Measurements from ENCODE around the gene OR6X1.
"Not testable (repeated sequence)": the region's sequence is repeated elsewhere in the genome, so short reads cannot be mapped to it uniquely, and the experiment has no call there.

Gene OR6X1

DNA sequence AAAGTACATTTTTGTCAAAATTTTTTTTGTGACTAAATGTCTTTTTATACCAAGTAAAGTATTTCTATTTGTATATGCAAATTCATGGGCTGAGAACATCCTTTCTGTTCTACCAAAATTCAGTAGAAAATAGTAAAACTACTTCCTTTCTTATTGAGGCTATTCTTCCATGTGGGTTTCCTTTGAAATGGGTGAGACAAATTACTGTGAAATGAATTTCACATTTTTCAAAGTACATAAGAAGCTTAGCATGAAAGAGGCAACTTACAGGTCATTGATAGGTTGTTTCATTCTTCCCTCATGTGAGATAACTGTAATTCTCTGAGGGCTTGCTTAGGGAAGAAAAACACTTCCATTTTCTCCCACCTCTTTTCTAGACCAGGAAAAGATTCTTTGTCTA lies 1.0 kb upstream of the OR6X1 start:
- no peak for DNase-seq (ENCODE audit: low read depth in 4 of 4, low spot score in 1 of 4)

DNA sequence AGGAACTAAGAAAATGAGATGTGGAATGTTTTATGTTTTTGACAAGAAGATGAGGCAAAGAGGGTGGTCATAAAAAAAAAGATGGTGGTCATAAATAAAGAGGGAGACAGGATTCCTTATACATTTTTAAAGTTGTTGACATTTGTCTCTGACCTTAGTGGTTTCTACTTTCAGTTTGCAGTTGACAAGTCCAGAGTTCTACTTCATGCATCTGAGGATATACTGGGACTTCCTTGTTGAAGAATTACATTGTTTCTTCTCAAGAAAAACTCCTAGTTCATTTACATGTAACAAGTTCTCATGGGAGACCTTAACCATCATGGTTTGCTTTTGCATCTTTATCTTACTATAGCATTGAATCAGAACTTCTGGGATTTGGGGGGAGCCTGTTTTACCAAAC lies 1.2 kb downstream of the OR6X1 start:
- no peak for DNase-seq (ENCODE audit: low read depth in 4 of 4, low spot score in 1 of 4)

DNA sequence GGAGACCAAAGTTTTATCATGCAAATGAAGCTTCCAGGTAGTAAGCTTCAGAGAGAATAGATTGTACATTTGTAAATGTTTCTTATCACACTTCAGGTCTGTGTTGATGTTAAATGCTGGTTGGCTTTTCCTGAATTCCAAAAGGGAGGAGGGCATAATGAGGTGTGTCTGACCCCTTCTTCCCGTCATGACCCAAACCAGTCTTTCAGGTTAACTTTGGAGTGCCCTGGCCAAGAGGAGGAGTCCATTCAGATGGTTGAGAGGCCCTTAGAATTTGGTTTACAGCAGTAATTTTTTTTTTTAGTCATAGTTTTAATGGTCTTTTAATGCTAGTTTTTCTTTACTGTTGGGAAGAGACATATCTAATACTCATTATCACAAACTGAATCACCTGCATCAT lies 2.5 kb downstream of the OR6X1 start:
- DNase-seq (ENCODE audit: low read depth in 4 of 4, low spot score in 1 of 4) = no peak

DNA sequence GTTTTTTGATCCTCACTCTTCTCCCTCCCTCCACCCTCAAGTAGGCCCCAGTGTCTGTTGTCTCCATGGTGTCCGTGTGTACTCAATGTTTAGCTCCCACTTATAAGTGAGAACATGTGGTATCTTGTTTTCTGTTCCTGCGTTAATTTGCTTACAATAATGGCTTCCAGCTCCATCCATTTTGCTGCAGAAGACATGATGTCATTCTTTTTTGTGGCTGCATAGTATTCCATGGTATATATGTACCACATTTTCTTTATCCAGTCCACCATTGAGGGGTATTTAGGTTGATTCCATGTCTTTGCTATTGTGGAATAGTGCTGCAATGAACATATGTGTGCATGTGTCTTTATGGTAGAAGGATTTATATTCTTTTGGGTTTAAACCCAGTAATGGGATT lies 6.0 kb downstream of the OR6X1 start:
- DNase-seq (ENCODE audit: low read depth in 4 of 4, low spot score in 1 of 4) = not testable (repeated sequence)

DNA sequence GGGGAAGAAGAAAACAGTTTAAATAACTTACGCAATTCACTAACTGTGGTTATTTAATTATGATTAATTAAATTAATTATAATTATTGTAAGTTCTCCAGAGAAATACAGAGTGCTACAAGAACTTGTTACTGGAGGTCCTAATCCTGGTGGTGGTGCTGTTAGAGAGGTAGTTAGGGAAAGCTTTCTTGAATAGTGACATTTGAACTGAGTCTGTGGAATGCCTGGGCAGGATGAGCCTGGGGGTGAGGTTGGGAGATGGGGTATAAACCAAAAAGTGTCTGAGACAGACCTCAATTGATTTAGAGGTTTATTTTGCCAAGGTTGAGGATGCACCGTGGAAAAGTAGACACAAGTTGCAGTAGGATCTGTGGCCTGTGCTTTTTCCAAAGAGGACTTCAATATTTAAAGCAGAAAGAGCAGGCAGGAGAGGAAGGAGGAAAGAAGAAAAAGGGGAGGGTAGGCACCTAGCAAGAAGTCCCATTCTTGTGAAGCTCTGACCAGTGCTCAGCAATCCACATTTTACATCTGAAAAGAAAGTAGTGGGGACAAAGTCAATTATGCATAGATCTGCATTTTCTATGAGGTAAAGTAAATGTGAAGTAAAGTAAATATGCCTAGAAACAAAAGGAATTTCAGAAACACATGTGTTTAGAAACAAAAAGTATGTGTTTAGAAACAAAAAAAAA lies 8.4 kb downstream of the OR6X1 start:
- DNase-seq (ENCODE audit: low read depth in 4 of 4, low spot score in 1 of 4) = no peak

DNA sequence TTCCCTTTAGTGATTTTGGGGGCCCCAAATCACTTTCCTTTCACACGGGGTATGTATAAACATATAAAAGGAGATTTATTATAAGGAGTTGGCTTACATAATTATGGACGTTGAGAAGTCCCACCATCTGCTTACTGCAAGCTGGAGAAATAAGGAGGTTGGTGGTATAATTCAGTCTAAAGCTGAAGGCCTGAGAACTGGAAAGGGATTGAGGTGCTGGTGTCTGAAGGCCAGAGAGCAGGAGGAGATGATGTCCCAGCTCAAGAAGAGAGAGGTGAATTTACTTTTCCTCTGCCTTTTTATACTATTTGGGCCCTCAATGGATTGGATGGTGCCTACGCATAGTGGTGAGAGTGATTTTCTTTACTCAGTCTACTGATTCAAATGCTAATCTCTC lies 11.6 kb downstream of the OR6X1 start:
- no peak for DNase-seq (ENCODE audit: low read depth in 4 of 4, low spot score in 1 of 4)

DNA sequence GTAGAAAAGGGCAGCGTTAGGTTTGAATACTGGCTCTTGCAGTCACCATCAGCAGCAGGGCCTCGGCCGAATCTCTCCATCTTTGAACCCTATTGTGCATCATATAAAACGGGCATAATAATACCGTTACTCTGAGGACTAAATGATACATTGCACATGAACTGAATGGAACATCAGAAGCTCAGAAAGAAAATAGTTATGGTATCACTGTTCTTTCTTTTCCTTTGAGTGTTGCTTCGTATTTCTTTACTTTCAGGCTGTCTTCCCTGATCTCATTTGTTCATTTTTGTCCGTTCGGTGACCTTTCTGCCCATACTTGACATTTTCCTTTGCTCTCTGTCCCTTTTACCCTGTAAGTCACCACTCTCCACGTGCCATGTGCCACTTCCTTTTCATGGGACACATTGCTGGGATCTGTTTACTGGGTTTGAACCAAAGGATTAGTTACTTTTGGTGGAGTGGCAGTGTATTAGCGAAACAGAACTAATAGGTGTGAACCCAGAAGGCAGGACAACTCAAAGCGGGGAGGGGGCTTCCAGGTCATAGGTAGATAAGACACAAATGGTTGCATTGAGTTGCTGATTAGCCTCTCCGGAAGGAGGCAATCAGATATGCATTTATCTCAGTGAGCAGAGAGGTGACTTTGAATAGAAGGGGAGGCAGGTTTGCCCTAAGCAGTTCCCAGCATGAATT lies 12.1 kb downstream of the OR6X1 start:
- DNase-seq (ENCODE audit: low read depth in 4 of 4, low spot score in 1 of 4) = no peak

DNA sequence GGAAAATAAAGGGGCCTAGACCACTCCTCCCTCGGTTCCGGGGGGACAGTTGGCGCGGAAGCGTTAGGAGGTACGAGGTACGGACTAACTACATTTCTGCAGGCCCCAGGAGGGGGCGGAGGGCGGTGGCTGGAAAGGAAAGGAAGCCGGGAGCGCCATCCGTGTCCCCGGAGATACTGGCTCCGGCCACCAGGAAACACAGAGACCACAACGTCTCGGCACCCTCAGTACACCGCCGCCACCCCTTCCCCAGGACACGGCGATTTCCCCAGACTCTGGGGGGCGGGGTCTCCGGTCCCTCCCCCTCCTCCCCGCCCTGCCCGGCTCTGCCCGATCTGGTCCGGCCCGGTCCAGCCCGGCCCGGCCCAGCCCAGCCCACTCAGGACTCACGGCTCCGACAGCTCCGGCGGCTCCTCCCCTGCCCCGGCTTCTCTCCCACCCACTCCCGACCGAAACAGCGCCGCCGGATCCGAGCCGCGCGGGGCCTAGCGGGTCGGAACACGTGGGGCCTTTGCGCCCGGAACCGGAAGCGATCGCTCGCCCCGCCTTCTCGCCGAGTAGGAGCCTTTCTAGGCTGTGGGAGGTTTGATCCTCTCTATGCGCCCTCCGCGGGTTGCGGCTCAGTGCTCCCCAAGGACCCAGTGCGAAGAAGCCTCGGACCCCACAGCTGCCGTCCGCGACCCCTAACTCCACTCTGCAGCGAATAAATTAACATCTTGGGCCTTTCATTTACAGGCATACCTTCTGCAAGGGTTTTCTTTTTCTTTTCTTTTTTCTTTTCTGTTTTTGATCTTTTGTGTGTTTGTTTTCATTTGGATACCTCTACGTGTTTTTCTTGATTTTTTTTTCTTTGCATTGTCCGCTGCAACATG lies 12.9 kb downstream of the OR6X1 start, which contains the start of gene ZNF202:
Gene ZNF202, minus strand, starts transcription at position 502 of the 872 bp plus-strand sequence. CDS start 10,772 bp downstream, outside the sequence.
- DNase-seq (ENCODE audit: low read depth in 4 of 4, low spot score in 1 of 4) = peak; percentile 77 to 88 (median 84)

DNA sequence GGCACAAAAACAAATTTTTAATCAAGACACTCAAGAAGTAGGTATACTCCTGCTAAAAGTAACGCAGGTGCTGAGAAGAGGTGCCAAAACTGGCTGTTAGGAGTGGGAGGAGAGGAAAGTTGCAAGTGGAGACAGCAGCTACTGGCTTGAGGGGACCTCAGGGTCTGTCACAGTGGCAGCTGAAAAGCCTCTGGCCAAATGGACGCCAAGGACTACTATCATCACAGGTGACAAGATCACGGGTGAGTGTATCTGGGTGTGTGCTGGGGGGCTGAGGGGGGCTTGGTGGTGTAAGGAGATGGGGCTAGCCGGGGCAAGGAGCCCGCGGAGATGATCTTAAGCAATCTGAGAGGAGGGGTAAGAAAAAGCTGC lies 13.5 kb downstream of the OR6X1 start:
- no peak for DNase-seq (ENCODE audit: low read depth in 4 of 4, low spot score in 1 of 4)

DNA sequence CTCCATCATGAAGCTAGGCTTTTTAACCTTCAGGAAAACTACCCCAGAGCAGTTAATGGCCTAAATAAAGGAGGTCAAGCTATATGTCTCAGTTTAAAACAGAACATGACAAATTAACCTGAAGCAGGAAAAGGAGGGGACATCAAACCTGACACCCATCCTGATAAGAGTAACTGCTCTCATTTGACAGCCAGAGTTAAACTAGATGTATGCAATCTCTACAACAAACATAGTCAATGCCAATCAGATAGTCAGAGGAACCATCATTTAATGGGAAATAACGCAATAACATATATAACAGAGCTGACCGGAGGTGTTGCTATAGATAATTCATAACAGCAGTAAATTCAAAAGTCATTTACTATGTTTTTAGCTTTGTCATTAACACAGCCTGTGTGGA lies 15.9 kb downstream of the OR6X1 start:
- no peak for DNase-seq (ENCODE audit: low read depth in 4 of 4, low spot score in 1 of 4)

DNA sequence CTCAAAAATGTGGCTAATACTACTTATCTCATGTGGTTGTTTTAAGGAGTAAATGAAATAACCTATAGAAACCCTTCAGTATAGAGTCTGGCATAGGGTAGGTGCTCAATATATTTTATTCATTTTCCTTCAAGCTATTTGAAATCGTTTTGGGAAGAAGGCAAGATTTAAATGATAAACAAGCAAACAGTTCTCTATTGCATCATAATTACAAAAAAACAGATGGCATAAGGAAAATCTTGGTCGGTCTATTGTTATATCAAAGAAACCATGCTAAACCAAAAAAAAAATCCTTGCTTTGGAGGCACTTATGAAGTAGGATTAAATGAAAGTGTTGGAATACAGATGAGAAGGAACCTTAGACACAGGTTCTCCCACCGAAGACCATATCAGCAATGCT lies 17.5 kb downstream of the OR6X1 start:
- DNase-seq (ENCODE audit: low read depth in 4 of 4, low spot score in 1 of 4) = no peak

DNA sequence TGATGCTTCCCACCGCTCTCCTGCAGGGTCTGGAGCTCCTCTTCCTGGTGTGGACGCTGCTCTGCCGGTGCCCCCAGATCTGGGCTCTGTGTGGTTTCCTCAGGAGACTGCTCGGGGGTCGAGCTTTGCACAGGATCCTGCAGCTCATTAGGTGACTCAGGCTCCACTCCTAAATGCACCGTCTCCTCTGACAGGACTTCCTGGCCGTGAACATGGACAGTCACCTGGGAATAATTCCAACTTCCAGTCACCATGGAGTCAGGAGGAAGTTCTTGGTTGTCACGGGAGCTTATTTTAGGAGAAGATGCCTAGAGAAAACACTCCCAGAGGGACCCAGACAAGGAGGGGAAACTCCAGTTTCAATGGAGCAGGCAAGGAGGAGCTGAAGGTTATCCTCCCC lies 24.7 kb downstream of the OR6X1 start:
- DNase-seq (ENCODE audit: low read depth in 4 of 4, low spot score in 1 of 4) = no peak

DNA sequence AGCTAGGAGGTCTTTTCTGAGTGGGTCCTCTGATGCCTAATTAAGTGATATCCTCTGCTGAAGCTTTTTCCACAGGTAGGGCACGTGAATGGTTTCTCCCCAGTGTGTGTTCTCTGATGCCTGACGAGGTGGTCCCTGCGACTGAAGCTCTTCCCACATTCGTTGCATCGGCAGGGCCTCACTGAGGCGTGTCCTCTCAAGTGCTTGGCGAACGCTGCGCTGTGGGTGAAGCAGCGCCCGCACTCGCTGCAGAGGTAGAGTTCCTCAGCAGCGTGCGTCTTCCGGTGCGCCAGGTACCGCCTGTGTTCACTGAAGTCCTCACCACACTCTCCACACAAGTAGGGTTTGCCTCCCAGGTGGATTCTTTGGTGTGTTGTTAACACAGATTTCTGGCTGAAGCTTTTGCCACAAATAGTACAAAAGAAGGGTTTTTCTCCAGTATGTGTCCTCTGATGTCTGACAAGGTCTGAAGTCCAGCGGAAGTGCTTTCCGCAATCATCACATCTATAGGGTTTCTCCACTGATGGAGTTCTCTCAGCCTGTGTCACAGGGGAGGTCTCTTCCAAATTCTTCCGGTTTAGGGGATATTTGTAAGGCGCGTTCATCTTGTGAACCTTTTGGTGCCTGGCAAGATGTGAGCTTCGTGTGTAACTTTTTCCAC lies 28.2 kb downstream of the OR6X1 start:
- no peak for DNase-seq (ENCODE audit: low read depth in 4 of 4, low spot score in 1 of 4)

DNA sequence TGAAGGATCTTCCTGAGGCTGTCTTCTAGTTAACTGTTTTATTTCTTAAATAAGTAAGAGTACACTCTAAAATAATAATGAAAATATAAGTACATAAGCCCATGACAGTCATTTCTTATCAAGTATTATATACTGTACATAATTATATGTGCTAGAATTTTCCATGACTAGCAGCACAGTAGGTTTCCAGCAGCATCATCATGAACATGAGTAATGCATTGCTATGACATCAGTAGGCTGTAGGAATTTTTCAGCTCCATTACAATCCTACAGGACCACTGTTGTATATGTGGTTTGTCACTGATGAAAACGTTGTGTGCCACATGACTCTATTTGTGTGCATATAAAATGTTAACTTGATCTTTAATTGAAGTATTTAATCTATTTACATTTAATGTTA lies 34.9 kb downstream of the OR6X1 start:
- DNase-seq (ENCODE audit: low read depth in 4 of 4, low spot score in 1 of 4) = no peak

DNA sequence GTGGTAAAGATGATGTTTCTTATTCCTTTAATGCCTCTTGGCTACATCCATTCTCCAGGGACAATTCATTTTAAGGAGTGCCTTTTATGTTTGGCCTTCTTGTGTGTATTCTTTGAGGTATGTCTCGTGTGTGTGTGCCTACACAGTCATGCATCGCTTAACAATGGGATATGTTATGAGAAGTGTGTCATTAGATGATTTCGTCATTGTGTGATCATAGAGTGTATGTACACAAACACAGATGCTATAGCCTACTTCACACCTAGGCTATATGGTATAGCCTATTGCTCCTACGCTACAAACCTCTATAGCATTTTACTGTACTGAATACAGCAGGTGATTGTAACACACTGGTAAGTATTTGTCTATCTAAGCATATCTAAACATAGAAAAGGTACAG lies 35.8 kb downstream of the OR6X1 start:
- DNase-seq (ENCODE audit: low read depth in 4 of 4, low spot score in 1 of 4) = no peak

DNA sequence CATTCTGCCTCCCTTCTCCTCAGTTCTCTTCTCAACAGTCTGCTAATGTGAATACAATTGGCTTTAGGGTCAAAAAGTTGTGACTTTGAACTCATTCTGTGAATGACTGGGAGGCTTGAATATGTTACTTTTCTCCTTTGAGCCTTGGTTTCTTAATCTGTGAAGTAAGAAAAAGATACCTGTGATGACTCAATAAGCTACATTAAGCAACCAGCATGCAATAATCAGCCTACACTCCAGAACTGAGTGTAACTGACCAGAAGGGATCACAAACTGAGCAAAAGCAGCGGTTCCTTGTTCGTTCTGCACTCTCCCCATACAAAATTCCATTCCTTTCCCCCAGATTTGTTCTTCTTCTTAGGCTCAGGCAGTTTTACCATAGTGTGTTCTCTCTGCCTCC lies 36.3 kb downstream of the OR6X1 start:
- no peak for DNase-seq (ENCODE audit: low read depth in 4 of 4, low spot score in 1 of 4)

DNA sequence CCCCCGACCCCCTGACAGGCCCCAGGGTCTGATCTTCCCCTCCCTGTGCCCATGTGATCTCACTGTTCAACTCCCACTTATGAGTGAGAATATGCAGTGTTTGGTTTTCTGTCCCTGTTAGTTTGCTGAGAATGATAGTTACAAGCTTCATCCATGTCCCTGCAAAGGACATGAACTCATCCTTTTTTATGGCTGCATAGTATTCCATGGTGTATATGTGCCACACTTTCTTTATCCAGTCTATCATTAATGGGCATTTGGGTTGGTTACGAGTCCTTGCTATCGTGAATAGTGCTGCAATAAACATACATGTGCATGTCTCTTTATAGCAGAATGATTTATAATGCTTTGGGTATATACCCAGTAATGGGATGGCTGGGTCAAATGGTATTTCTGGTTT lies 41.7 kb downstream of the OR6X1 start:
- DNase-seq (ENCODE audit: low read depth in 4 of 4, low spot score in 1 of 4) = not testable (repeated sequence)

DNA sequence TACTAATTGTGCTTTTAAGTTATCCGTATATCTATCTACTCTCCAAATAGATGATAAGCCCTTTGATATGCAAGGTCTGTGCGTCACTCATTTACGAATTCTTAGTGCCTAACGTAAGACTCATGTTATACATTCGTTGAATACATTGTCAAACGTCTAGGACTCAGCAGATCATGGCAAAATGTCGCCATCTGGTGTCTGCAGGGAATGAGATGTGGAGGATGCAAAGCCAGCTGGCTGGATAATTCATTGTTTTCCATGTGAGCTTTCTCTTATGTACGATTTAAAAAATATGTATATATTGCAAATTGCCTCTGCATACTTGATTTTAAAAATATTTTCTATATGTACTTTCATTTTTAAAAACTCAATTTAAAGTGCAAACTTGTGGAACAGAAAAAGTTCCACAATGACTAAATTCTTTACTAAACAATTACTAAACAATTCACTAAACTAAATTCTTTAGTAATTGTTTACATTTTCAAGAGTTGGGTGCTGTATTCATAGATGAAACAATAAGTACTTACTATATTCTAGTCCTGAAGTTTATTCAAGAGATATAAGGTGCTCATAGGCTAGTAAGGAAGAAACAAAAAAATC lies 46.6 kb downstream of the OR6X1 start:
- DNase-seq (ENCODE audit: low read depth in 4 of 4, low spot score in 1 of 4) = peak; percentile 19 to 39 (median 26)

DNA sequence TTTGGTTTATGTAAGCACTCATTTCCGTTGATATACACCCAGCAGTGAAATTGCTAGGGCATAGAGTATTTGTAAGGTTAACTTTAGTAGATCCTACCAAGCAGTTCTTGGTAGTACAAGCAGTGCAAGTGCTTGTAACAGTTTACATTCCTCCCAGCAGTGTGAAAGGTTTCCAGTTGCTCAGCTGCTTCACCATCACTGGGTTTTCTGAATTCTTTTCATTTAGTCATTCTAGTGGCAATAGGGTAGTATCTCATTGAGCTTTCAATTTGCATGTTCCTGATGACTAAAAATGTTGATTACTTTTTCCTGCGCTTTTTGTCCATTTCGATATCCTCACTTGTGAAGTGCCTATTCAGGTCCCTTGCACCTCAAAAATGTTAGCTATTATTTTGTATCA lies 47.1 kb downstream of the OR6X1 start:
- no peak for DNase-seq (ENCODE audit: low read depth in 4 of 4, low spot score in 1 of 4)

DNA sequence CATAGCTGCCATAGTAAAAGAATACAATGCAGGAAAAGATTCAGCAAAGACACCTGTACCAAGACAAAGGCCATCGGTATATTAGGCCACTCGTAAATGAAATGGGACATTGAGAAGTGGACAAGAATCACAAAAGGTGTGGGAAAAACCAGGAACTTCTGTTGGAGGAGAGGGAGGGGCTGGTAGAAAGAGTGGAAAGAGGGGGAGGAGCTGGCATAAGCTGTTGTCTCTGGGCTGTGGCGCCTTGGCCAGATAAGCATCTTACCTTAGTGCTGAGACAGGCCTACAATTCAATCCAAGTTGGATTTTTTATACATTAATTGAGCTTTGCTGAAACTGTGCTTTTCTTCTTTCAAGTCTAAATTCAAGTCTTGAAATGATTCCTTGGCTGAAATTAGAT lies 50.0 kb downstream of the OR6X1 start:
- no peak for DNase-seq (ENCODE audit: low read depth in 4 of 4, low spot score in 1 of 4)
